ENCODE measurements around the gene TRMT112.
"Not testable (repeated sequence)": the region's sequence is repeated elsewhere in the genome, so short reads cannot be mapped to it uniquely, and the experiment has no call there.

Gene TRMT112

DNA sequence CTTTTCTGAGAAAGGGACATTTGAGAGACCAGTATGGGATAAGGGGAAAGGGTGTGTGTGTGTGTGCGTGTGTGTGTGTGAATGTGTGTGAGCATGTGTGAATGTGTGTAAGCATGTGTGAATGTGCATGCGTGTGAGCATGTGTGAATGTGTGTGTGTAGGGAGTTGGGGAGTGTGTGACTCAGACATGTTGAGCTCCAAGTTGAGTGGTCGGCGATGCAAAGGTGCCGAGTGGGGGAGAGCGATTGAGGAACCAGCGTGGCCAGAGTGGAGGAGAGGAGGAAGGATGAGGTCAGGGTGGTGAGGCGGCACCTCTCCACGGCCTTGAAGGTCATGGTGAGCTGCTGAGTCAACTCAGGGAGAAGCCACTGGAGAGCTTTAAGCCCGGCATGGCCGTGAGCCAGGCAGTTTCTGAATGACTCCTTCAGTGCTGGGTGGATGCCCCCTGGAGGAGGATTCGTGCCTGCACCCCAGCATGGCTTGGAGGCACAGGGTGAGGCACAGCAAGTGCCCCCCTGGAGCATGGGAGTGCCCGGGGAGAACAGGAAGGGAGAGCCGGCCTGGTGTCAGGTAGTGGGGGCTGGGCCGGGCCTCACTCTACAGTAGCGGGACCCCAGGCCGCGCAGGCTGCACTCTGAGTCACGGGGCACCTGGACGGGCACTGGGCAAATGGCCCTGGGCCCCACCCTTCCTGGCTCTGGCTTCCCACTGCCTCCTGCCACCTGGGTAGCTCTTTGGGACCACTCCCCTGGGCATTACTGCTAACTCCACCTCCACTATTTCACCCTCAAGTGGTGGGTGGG is 14.4 kb upstream of the TRMT112 start:
- peak; percentile 93 for DNase-seq (ENCODE audit: low spot score)

DNA sequence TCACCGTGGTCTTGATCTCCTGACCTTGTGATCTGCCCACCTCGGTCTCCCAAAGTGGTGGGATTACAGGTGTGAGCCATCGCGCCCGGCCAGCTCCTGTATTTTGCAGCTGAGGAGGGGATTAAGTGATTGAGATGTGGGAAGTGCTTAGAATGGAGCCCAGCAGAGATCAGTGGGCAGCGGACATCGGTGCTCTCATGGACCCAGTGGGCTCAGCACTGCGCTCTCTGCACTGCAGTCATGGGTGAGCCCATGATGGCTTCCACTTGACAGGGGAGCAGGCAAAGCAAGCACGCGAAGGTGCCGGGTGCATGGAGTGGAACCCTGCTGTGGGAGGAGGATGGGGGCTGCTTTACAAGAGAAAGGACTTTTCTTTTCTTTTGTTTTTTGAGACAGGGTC is 13.5 kb upstream of the TRMT112 start:
- no peak for DNase-seq (ENCODE audit: low spot score)

DNA sequence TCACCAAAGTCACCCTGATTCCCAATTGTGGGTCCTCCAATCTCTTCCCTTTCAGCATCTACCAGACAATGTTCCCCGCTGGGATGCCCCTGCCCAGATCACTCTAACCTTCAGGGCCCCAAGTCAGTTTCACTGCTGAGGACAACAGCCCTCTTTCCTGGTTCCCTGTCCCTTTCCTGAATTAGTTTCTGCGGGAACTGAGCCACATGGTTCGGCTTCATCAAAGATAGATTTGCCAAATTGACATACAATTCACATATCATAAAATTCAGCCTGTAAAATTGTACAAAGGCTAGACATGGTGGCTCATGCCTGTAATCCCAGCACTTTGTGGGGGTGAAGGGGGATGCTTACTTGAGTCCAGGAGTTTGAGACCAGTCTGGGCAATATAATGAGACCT is 10.6 kb upstream of the TRMT112 start:
- no peak for DNase-seq (ENCODE audit: low spot score)

DNA sequence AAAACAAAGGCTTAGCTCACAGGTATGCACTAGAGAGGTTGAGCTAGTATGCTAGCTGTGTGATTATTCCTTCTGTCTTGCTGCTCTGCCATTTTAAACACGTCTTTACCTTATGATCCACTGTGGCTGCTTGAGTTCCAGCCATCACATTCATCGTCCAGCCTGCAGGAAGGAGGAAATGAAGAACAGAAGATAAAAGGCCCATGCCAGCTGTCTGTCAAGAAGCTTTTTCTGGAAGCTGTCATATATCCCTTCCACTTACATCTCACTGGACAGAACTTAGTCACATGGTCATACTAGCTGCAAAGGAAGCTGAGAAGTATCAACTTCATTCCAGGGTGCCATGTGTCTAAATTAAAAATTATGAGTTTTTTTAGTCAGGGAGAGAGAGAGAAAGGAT is 10.0 kb upstream of the TRMT112 start:
- no peak for DNase-seq (ENCODE audit: low spot score)

DNA sequence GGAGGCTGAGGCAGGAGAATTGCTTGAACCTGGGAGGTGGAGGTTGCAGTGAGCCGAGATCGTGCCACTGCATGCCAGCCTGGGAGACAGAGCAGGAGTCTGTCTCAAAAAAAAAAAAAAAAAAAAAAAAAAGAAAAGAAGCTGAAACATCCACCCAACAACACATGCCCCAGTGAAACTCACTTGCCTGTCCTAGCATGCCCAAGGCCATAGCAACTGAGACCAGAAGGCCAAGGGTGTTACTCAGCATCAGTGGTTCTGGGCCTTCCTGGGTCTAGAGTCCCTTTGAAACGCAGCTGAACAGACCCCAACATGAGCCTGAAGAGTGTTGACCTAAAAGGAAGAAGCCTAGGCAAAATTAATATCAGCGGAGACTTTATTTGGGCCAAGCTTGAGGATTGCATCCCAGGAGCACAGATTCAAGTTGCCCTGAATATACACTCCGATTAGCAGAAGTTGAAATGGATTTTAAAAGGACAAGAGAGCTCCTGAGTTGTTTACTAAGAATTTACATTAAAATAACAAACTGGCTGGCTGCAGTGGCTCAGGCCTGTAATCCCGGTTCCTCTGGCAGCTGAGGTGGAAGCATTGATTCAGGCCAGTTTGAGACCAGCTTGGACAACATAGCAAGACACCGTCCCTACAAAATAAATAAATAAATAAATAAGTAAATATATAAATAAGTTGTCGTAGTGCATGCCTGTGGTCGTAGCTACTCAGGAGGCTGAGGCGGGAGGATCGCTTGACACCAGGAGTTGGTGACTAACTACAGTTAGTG is 7.5 kb upstream of the TRMT112 start:
- no peak for DNase-seq (ENCODE audit: low spot score)

DNA sequence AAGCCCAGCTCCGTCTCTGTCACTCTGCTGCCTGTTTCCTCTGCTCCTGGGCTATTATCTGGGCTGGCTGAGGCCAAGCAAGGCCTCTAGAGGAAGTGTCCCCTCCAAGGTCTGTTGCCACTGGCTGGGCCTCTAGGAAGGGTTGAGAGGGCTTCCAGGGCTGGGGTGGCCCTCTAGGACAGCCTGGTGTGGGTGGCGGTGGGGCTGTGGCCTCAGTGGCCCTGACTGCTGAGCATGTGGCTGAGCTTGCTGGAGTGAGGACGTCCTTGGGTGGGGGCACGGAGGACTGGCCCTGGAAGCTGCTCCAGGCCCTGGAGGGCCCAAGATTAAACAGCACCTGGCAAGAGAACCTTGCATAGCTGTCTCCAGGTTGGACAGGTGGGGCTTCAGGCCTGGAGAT is 6.6 kb upstream of the TRMT112 start:
- not testable (repeated sequence) for DNase-seq (ENCODE audit: low spot score)

DNA sequence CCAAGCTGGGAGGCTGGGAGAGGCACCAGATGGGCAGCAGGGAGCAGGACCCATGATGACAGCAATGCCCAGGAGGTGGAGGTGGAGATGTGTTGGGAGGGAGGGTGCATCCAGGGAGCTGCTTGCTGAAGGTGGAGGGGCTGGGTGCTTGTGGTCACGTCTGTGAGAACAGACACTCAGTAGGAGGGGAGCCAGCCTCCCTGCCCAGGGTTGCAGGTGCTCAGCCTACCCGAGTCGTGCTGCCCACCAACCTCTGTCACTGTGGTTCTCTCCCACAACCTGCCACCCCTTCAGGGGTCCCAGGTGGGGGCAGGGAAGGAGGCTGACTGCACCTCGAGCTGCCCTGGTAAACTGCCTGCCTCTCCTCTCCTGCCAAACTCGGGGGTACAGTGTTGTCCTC is 6.0 kb upstream of the TRMT112 start:
- DNase-seq (ENCODE audit: low spot score): no peak

DNA sequence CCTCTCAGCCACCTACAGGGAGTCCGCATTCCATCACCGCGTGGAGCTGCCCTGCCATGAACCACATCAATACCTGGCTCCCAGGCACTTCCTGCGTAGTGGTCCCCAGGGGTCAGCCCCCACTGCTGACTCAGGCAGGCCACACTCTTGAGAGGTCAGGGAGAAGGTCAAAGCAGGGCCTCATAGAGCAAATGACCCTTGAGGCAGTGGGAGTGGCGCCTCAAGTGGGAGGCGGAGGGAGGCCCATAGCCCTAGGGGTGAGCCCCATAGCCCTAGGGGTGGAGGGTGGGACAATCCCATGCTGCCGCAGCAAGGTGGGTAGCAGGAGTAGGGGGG is 5.5 kb upstream of the TRMT112 start:
- no peak for DNase-seq (ENCODE audit: low spot score)

DNA sequence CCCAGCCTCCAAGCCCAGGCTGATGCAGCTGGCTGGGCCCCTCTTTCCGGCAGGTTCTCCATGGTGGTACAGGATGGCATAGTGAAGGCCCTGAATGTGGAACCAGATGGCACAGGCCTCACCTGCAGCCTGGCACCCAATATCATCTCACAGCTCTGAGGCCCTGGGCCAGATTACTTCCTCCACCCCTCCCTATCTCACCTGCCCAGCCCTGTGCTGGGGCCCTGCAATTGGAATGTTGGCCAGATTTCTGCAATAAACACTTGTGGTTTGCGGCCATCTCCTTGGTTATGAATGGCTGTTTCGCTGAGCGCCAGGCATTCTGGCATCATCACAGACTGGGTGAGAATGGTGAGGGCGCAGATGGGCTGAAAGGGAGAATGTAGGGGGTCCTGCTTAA is 4.2 kb upstream of the TRMT112 start:
- no peak for DNase-seq (ENCODE audit: low spot score)

DNA sequence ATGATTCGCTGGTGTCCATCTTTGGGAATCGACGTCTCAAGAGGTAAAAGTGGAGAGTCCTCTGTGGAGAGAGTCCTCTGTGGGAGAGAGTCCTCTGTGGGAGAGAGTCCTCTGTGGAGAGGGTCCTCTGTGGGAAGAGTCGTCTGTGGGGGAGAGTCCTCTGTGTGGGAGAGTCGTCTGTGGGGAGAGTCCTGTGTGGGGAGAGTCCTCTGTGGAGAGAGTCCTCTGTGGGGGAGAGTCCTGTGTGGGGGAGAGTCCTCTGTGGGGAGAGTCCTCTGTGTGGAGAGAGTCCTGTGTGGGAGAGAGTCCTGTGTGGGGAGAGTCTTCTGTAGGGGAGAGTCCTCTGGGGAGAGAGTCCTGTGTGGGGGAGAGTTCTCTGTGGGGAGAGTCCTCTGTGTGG is 3.7 kb upstream of the TRMT112 start:
- DNase-seq (ENCODE audit: low spot score): no peak

DNA sequence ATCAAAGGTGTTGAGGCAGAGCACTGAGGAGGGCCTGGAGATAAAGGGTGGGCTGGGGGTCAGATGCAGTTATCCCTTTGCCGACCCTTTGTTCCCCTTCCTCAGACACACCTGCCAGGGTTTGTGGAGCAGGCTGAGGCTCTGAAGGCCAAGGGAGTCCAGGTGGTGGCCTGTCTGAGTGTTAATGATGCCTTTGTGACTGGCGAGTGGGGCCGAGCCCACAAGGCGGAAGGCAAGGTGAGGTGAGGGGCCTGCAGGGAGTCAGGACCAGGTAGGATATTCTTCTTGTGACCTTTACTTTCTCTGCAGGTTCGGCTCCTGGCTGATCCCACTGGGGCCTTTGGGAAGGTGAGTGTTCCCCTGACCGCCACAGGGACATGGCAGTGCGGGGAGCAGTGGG is 3.2 kb upstream of the TRMT112 start:
- no peak for DNase-seq (ENCODE audit: low spot score)

DNA sequence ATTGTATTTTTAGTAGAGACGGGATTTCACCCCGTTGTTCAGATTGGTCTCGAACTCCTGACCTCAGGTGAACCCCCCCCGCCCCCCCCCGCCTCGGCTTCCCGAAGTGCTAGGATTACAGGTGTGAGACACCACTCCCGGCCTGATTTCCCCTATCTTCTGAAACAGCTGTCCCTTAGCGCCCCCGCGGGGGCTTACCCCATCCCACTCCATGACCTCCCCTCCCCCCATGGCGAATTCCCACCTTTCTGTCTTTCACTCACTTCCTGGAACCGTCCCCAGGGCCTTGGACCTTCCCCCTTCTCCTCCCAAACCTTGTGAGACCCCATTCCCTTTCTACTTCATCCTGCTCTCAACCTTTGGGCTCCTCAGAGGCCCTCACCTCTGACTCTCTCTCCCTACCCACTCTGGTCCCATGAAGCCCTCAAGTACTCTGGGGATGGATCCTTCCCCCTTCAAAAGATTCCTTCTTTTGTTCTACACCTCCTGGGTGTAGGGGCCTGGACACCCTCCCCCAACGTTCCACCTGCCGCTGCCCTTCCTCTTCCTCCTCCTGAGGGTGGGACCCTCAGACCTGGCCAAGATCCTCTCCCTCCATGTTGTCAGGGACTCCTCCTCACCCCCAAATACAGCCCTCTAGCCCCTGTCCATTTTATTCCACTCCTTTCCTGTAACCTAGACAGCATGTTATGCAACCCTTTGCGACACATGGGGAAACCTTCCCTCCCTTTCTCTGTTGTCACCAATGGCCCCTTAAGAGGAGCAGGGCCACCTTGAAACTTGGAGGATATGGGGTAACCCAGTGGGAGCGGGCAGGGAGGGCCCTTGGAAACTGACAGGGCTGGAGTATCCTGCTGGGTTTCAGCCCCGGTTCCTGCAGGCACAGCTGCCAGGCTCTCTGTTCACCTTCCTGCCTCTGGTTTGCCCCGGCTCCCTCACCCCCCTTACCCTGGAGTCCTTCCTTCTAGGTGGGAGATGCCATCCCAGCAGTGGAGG is 1.7 kb upstream of the TRMT112 start:
- no peak for DNase-seq (ENCODE audit: low spot score)

DNA sequence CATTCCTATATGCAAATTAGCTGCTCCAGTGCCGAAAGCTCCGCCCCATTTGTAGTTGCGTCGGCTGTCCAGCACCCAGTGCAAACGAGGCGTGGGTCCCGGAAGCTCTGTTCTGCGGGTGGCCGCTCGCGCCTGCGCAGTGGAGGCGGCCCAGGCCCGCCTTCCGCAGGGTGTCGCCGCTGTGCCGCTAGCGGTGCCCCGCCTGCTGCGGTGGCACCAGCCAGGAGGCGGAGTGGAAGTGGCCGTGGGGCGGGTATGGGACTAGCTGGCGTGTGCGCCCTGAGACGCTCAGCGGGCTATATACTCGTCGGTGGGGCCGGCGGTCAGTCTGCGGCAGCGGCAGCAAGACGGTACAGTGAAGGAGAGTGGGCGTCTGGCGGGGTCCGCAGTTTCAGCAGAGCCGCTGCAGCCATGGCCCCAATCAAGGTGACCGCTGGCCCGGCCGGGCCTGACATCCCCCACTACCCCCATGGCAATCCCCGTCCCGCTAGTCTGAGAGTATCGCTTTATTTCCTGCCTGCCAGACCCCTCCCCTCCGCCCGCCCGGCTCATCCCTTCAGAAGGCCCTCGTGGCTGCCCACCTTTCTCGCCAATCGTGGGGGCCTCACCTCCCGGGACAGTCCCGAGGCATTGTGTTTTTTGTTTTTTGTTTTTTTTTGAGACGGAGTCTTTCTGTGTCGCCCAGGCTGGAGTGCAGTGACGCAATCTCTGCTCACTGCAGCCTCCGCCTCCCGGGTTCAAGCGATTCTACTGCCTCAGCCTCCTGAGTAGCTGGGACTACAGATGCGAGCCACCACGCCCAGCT is 804 bp upstream of the TRMT112 start, which contains the start of gene PRDX5:
Gene PRDX5 (plus strand): TSS at position 161 of the 805 bp plus-strand sequence. CDS start 95 bp downstream, at position 256.
- DNase-seq (ENCODE audit: low spot score): peak; percentile 97

DNA sequence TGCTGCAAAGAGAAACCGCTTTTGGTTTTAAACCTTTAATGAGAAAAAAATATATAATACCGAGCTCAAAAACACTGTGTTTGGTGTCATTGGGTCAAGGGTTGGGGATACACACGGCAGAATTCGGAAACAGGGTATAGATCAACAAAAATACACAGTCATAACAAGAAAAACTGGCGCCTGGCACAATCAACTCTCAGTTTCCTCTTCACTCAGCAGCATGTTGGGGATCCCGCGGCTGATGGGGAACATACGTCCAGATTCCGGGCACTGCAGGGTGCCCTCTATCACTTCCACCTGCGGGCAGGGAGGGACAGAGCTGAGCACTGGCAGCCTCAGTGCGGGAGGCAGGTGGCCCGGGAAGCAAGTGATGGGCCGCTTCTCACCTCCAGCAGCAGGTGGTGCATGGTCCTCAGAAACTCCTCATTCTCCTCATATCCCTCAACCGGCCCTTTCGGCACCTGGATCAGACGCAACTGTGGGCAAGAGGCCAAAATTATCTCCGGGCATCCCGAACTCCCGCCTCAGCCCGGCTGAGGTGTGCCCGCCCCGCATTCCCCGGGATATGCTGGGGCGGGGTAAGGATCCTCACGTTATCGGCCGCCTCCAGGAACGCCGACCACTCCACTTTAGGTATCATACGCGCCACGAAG is 561 bp downstream of the TRMT112 start:
- DNase-seq (ENCODE audit: low spot score): no peak

DNA sequence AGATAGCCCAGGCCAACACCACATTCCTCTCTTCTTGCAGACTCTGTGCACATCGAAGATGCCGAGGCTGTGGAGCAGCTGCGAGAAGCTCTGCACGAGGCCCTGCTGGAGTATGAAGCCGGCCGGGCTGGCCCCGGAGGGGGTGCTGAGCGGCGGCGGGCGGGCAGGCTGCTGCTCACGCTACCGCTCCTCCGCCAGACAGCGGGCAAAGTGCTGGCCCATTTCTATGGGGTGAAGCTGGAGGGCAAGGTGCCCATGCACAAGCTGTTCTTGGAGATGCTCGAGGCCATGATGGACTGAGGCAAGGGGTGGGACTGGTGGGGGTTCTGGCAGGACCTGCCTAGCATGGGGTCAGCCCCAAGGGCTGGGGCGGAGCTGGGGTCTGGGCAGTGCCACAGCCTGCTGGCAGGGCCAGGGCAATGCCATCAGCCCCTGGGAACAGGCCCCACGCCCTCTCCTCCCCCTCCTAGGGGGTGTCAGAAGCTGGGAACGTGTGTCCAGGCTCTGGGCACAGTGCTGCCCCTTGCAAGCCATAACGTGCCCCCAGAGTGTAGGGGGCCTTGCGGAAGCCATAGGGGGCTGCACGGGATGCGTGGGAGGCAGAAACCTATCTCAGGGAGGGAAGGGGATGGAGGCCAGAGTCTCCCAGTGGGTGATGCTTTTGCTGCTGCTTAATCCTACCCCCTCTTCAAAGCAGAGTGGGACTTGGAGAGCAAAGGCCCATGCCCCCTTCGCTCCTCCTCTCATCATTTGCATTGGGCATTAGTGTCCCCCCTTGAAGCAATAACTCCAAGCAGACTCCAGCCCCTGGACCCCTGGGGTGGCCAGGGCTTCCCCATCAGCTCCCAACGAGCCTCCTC is 1.5 kb downstream of the TRMT112 start:
- DNase-seq (ENCODE audit: low spot score): not testable (repeated sequence)

DNA sequence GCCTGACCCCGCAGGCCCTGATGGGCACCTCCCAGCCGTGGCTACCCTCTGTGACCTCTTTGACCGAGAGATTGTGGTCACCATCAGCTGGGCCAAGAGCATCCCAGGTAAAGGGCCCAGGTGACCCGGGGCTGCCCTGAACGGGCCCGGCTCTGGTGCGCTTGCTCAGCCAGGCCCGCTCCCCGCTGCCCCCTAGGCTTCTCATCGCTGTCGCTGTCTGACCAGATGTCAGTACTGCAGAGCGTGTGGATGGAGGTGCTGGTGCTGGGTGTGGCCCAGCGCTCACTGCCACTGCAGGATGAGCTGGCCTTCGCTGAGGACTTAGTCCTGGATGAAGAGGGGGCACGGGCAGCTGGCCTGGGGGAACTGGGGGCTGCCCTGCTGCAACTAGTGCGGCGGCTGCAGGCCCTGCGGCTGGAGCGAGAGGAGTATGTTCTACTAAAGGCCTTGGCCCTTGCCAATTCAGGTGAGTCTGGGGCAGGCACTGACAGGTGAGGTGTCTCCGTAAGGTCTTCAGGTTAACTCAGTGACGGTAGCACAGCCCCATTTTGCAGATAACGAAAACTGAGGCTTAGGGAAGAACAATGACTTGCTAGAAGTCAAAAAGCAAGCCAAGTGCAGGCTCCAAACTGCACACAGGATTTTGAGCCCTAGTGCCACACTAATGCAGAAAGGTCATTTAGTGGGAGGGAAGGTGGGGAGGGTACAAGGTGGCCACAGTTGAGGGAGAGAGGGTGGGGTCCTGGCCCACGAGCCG is 2.4 kb downstream of the TRMT112 start:
- no peak for DNase-seq (ENCODE audit: low spot score)

DNA sequence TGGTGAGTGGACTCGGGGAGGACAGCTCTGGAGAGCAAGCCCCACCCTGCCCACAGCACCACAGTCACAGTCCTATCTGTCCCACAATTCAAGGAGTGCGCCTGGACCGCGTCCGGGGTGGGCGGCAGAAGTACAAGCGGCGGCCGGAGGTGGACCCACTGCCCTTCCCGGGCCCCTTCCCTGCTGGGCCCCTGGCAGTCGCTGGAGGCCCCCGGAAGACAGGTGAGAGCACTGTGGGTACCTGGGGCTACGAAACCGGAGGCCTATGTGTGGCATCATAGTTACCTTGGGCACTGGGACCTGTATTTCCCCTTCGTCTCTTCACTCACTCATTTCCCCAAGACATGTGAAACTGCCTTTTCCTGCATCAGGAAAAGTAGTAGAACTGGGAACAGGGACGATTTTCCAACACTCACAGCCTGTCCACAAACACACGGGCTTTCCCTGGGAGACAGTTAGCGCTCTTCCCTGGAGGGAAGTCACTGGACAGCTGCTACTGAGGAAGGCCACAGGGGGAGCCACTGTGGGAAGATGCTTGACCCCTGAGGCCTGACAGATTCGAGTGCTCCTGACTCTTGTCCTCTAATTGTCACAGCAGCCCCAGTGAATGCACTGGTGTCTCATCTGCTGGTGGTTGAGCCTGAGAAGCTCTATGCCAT is 3.1 kb downstream of the TRMT112 start:
- no peak for DNase-seq (ENCODE audit: low spot score)

DNA sequence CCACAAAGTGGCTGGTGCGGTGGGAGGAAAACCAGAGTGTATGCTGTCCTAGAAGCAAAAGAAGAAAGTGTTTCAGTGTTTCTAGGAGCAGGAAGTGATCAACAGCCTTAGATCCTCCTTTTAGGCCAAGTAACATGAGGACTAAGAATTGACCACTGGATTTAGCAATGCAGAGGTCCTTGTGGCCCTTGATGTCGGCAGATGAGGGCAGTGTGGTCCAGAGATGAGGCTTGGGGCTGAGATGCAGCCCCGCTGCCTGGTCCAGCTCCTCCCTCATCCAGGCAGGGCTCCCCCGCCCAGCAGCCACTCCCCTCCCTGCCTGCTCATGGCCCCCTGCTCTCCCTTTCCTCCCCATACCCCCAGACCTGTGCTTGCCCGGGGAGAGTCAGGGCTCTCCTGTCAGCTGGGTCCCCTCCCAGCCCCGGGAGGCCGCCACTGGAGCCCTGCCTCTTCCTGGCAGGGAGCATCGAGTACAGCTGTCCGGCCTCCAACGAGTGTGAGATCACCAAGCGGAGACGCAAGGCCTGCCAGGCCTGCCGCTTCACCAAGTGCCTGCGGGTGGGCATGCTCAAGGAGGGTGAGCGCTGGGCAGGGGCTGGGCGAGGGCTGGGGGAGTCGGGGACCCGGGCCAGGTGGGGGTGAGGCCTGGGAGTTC is 3.7 kb downstream of the TRMT112 start:
- DNase-seq (ENCODE audit: low spot score): no peak

All from hepatic stellate cell (primary cell).